ENCODE data around the gene IGFL2.

IGFL2 gene

DNA sequence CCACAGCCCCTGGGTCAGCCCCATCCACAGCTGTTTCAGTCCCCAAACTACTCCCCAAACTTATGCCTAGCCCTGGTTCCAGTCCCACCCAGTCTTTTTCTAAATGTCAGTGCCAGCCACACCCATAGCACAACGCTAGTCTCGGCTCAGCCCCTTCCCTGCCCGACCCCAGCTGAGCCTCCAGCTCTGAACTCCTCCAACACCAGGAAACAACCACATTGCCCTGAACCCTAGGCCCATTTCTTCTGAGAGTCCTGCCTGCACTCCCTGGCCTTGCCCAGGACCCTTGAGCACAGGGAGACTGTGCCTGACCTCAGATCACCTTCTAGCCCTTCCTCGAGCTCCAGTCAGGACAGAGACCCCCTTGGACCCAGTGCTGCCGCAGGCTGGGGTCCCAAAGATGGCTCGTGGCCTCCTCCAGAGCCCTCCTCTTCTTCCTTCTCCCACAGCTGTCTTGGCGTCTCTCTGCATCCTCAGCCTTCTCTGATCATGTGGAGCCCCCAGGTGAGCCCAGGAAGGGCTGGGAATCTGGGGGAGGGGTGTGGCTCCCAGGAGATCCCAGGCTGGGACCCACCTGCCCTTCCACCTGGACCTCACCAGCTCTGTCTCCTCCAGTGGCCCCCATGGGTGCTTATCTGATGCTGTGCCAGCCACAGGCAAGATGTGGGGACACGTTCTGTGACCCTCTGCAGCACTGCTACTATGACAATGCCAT lies 48.5 kb downstream of the IGFL2 start:
- Histone ChIP-seq H3K9ac (ENCODE audit: insufficient read length) (no peak overlapping the region), H3K9me3 (ENCODE audit: low read depth, low read length) (no peaks in the 10 kb centered on the region), H3K27ac (no peak overlapping the region), H3K36me3 (ENCODE audit: insufficient read depth, low read length) (no peaks in the 10 kb centered on the region), H3K4me3 (no peak overlapping the region)
- TF ChIP-seq POLR2AphosphoS5 (IDR thresholded peaks at IDR 0.05; ENCODE audit: borderline replicate concordance, low read depth, low read length) (no peak), EZH2 (IDR thresholded peaks at IDR 0.05) (no peak), FOXP2 (optimal IDR thresholded peaks at IDR 0.05; ENCODE audit: control extremely low read depth, extremely low read length, insufficient read depth) (no peak)
- DNase-seq (ENCODE audit: low read depth, low spot score): no peak

DNA sequence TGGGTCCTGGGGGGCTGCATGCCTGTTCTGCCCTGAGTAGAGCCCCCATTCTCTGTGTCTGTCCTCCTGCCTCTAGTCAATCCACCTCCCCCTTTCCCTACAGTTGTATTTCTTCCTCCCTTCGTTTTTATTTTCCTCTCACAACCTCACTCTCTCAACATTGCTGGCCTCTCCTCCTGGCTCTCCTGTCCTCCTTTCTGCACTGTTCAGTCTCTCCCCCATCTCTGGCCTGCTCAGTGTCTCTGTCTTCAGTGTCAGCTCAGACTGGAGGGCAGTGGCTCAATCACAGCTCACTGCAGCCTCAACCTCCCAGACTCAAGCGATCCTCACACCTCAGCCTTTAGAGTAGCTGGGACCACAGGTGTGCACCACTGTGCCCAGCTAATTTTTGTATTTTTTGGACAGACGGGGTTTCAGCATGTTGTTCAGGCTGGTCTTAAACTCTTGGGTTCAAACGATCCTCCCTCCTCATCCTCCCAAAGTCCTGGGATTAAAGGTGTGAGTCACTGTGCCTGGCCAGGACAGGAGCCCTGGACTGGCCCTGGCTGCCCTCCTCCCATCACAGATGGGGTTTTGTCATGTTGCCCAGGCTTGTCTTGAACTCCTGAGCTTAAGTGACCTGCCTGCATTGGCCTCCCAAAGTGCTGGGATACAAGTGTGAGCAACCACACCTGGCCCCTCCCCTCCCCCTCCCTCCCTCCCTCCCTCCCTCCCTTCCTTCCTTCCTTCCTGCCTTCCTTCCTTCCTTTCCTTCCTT lies 49.5 kb downstream of the IGFL2 start:
- no peak for TF ChIP-seq EZH2 (IDR thresholded peaks at IDR 0.05)
- TF ChIP-seq FOXP2 (optimal IDR thresholded peaks at IDR 0.05; ENCODE audit: control extremely low read depth, extremely low read length, insufficient read depth): no peak
- TF ChIP-seq POLR2AphosphoS5 (IDR thresholded peaks at IDR 0.05; ENCODE audit: borderline replicate concordance, low read depth, low read length): no peak
- no peak overlapping the region for H3K27ac ChIP-seq

DNA sequence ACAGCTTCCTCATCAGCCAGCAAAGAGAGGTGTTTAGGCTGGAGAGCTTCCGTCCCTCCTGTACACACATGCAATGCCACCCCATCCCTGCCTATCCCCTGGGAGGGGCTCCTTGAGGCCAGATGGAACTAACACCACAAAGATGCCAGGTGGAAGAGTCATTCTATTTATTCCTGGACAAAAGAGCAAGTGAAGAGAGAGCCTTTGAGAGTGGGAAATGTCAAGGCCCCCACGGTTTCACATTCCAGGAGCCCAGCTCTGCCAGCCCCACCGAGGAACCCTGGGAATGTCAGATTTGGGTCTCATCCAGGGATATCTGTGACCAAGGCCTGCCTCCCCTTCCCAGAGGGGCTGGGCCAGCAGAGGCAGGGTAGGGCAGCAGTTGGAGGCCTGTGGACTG lies 50.7 kb downstream of the IGFL2 start:
- no peak for TF ChIP-seq FOXP2 (optimal IDR thresholded peaks at IDR 0.05; ENCODE audit: control extremely low read depth, extremely low read length, insufficient read depth)
- TF ChIP-seq POLR2AphosphoS5 (IDR thresholded peaks at IDR 0.05; ENCODE audit: borderline replicate concordance, low read depth, low read length): no peak
- TF ChIP-seq EZH2 (IDR thresholded peaks at IDR 0.05): no peak
- Histone ChIP-seq H3K27ac (no peak overlapping the region), H3K9me3 (ENCODE audit: low read depth, low read length) (no peaks in the 10 kb centered on the region), H3K9ac (ENCODE audit: insufficient read length) (no peak overlapping the region), H3K36me3 (ENCODE audit: insufficient read depth, low read length) (no peaks in the 10 kb centered on the region), H3K4me3 (no peak overlapping the region)
- DNase-seq (ENCODE audit: low read depth, low spot score): no peak

More for the DNA sequence above, 49.5 kb downstream of the IGFL2 start:
- no peak for DNase-seq (ENCODE audit: low read depth, low spot score)
- Histone ChIP-seq H3K36me3 (ENCODE audit: insufficient read depth, low read length) (no peaks in the 10 kb centered on the region), H3K4me3 (no peak overlapping the region), H3K9ac (ENCODE audit: insufficient read length) (no peak overlapping the region), H3K9me3 (ENCODE audit: low read depth, low read length) (no peaks in the 10 kb centered on the region)

DNA sequence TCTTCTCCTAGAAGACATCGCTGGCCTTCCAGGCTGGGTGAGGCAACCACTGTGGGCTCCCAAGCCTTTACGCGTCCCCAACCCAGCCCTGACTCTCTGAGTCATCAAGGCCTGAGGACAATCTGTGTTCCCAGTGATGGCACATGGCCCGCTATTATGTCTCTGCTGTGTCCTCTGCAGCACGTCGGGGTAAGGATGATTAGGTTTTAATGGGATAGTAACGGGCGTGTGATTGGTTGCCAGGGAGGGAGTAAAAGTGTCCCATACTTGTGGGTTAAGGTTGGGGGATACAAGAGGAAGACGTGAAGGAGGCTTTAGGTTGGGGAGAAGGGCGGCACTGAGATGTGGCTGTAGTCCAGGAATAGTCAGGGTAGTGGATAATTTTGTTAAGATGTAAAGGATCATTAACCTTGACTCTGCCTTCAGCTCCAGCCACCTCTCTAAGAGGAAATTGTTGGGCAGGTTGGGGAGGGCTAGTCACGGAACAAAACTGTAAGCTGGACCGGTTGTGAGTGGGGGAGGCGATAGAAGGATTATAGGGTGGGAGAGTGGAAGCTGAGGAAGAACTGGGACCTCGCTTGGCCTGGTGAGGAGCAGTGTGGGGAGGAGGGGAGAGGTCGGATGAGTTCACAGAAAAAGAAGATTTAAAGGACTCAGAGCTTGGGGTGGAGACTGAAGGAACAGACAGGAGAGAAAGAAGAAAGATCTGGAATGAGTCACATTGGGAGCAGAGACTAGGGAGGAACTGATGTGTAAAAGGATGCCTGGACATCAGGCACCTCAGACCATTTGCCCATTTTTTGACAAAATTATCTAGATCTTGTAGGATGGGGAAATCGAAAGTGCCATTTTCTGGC lies 53.6 kb downstream of the IGFL2 start:
- no peak for TF ChIP-seq EZH2 (IDR thresholded peaks at IDR 0.05)
- TF ChIP-seq FOXP2 (optimal IDR thresholded peaks at IDR 0.05; ENCODE audit: control extremely low read depth, extremely low read length, insufficient read depth): no peak
- no peak for TF ChIP-seq POLR2AphosphoS5 (IDR thresholded peaks at IDR 0.05; ENCODE audit: borderline replicate concordance, low read depth, low read length)
- Histone ChIP-seq H3K9me3 (ENCODE audit: low read depth, low read length) (no peaks in the 10 kb centered on the region), H3K4me3 (no peak overlapping the region), H3K36me3 (ENCODE audit: insufficient read depth, low read length) (no peaks in the 10 kb centered on the region), H3K9ac (ENCODE audit: insufficient read length) (no peak overlapping the region), H3K27ac (no peak overlapping the region)
- DNase-seq (ENCODE audit: low read depth, low spot score): no peak

DNA sequence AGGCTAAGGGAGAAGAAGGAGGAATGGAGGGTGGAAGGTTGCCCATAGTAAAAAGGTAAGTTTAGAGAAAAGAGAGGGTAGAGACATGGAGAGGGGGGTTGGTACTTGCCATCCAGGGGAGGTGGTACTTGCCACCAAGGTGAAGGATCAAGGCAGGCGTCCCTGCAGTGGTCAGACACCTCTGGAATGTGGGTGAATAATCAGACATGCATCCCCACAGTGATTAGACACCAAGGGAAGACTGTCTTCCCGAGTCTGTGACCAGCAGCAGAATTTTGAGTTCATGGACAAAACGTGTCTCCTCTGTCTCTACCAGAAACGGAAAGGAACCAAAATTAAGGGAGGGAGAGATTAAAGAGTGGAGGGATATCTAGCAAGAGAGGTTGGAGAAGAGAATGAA lies 54.4 kb downstream of the IGFL2 start:
- H3K36me3 ChIP-seq (ENCODE audit: insufficient read depth, low read length): no peaks in the 10 kb centered on the region
- no peaks in the 10 kb centered on the region for H3K9me3 ChIP-seq (ENCODE audit: low read depth, low read length)
- TF ChIP-seq EZH2 (IDR thresholded peaks at IDR 0.05) (no peak), FOXP2 (optimal IDR thresholded peaks at IDR 0.05; ENCODE audit: control extremely low read depth, extremely low read length, insufficient read depth) (no peak), POLR2AphosphoS5 (IDR thresholded peaks at IDR 0.05; ENCODE audit: borderline replicate concordance, low read depth, low read length) (no peak)
- no peak overlapping the region for H3K27ac ChIP-seq
- no peak for DNase-seq (ENCODE audit: low read depth, low spot score)
- H3K9ac ChIP-seq (ENCODE audit: insufficient read length): no peak overlapping the region
- no peak overlapping the region for H3K4me3 ChIP-seq

DNA sequence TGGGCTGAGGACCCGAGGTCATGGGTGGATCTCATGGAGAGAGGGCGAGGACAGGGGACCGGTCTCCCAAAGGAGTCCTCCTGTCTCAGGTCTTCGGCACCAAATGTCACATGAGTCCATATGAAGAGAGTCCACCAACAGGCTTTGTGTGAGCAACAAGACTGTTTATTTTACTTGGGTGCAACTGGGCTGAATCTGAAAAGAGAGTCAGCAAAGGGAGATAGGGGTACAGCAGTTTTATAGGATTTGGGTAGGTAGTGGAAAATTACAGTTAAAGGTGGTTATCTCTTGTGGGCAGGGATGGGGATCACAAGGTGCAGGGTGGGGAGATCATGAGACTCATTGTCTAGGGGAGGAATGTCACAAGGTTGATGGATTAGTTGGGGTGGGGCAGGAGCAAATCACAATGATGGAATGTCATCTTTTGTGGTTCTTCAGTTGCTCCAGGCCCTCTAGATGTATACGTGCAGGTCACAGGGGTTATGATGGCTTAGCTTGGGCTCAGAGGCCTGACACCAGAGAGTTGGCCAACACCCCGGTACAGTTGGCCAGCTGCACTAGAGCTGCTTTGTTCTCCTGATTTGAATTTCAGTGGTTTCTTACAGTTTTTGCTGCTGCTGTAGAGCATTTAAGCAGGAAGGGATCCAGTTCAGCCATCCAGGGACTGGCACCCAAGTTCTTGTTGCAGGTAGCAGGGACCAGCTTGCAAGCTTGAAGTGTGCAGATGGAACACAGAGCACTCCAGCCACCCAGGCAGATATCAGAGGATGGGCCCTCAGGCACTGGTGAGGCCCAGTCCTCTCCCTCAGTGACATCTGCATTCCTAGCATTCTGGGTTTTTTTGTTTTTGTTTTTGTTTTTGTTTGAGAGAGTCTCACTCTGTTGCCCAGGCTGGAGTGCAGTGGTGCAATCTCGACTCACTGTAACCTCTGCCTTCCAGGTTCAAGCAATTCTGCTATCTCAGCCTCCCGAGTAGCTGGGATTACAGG lies 55.1 kb downstream of the IGFL2 start:
- no peak overlapping the region for H3K27ac ChIP-seq
- no peak overlapping the region for H3K4me3 ChIP-seq
- TF ChIP-seq FOXP2 (optimal IDR thresholded peaks at IDR 0.05; ENCODE audit: control extremely low read depth, extremely low read length, insufficient read depth) (no peak), EZH2 (IDR thresholded peaks at IDR 0.05) (no peak), POLR2AphosphoS5 (IDR thresholded peaks at IDR 0.05; ENCODE audit: borderline replicate concordance, low read depth, low read length) (no peak)
- H3K9me3 ChIP-seq (ENCODE audit: low read depth, low read length): no peaks in the 10 kb centered on the region
- no peak overlapping the region for H3K9ac ChIP-seq (ENCODE audit: insufficient read length)
- no peak for DNase-seq (ENCODE audit: low read depth, low spot score)
- H3K36me3 ChIP-seq (ENCODE audit: insufficient read depth, low read length): no peaks in the 10 kb centered on the region

DNA sequence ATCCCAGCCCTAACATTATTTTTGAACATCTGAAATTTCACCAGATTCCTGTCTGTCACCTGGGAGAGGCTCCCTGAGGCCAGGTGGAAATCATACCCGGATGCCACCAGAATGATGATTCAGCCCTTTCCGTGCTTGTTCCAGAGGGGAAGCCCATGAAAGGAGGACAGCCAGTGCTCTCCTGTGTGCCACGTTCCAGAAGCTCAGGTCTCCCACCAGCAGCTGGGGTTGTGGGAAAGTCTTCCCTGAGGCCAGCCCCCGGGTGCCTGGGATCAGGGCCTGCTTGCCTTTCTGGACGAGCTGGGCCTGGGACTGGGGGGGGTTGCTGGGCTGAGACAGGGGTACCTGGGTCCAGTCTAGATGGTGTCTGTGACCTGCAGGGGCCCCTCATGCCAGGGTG lies 56.0 kb downstream of the IGFL2 start:
- no peak overlapping the region for H3K4me3 ChIP-seq

More for the DNA sequence above, 56.0 kb downstream of the IGFL2 start:
- TF ChIP-seq EZH2 (IDR thresholded peaks at IDR 0.05) (no peak), FOXP2 (optimal IDR thresholded peaks at IDR 0.05; ENCODE audit: control extremely low read depth, extremely low read length, insufficient read depth) (no peak), POLR2AphosphoS5 (IDR thresholded peaks at IDR 0.05; ENCODE audit: borderline replicate concordance, low read depth, low read length) (no peak)
- no peak overlapping the region for H3K27ac ChIP-seq
- no peaks in the 10 kb centered on the region for H3K9me3 ChIP-seq (ENCODE audit: low read depth, low read length)
- H3K9ac ChIP-seq (ENCODE audit: insufficient read length): no peak overlapping the region
- DNase-seq (ENCODE audit: low read depth, low spot score): no peak
- no peaks in the 10 kb centered on the region for H3K36me3 ChIP-seq (ENCODE audit: insufficient read depth, low read length)

Measured in SK-N-MC (cell line).